SK-N-SH treated with all-trans-retinoic acid at 6 μM for 48 hours (cell line): Measurements from ENCODE around the gene CPNE4.

Source experiments
- GLIS3 ChIP-seq: fragments of 250-450 bp; sonication (Bioruptor Pico); IDR thresholded peaks from 2 replicates; pipeline ENCODE4 v1.5.0; 2020; ENCODE audit warnings: mild to moderate bottlenecking, moderate library complexity
- RARB ChIP-seq: fragments of 250-450 bp; sonication (Bioruptor Pico); IDR thresholded peaks from 2 replicates; pipeline ENCODE4 v1.8.0; 2021; ENCODE audit warnings: mild to moderate bottlenecking, moderate library complexity

- TF ChIP-seq RARB (CRISPR knock-in tag) (no peak), GLIS3 (CRISPR knock-in tag) (no peak)
These were observed 2.2 kb upstream of the CPNE4 start for GRCh38 chr3:132037056-132037455.
